Retinal pigment epithelial cell (primary cell): Measurements from ENCODE around the gene TNFRSF14.

Source experiments
- DNase-seq: peaks from one replicate; pipeline ENCODE4 v3.0.0-alpha.2; 2010; ENCODE audit warnings: low read depth
- H3K4me3 ChIP-seq: 2 replicates; pipeline ENCODE4 v1.5.1; 2011; ENCODE audit warnings: mild to moderate bottlenecking, low read length, control low read depth, moderate library complexity
- CTCF ChIP-seq: conservative IDR thresholded peaks from 2 replicates; pipeline ENCODE4 v1.5.1; 2011; ENCODE audit warnings: low read depth, low read length, control low read depth, inconsistent platforms

The TNFRSF14 gene

GRCh38 chr1:2556277-2556677, at the start of gene TNFRSF14:
TSS of gene TNFRSF14 (plus strand) at chr1:2556371. CDS start at chr1:2556665, 294 bp downstream.
- DNase-seq: no peak
- peak within 1 kb of the TSS; percentile 50 for H3K4me3 ChIP-seq

GRCh38 chr1:2506901-2507565, 49.1 kb upstream of the TNFRSF14 start:
- H3K4me3 ChIP-seq: no peak overlapping the region
- no peak for DNase-seq
- no peak for TF ChIP-seq CTCF

More at GRCh38 chr1:2556277-2556677, at the start of gene TNFRSF14:
- TF ChIP-seq CTCF: peak; percentile 3

- TF ChIP-seq CTCF: no peak
- no peak overlapping the region for H3K4me3 ChIP-seq
- no peak for DNase-seq
Measured at GRCh38 chr1:2507744-2508155, 48.4 kb upstream of the TNFRSF14 start.

GRCh38 chr1:2508180-2508579, 48.0 kb upstream of the TNFRSF14 start:
- DNase-seq: no peak
- no peak overlapping the region for H3K4me3 ChIP-seq
- no peak for TF ChIP-seq CTCF

GRCh38 chr1:2508751-2509150, 47.4 kb upstream of the TNFRSF14 start:
- TF ChIP-seq CTCF: no peak
- H3K4me3 ChIP-seq: no peak overlapping the region
- no peak for DNase-seq

GRCh38 chr1:2509589-2509988, 46.6 kb upstream of the TNFRSF14 start:
- H3K4me3 ChIP-seq: no peak overlapping the region
- no peak for TF ChIP-seq CTCF
- no peak for DNase-seq
